Ishikawa (cell line): Measurements from ENCODE around the gene TIMM29.
A peak's percentile ranks its signal among the peaks of the same experiment; 100 is the strongest.

ENCODE experiments used
- CREB1 ChIP-seq: IDR thresholded peaks from 2 replicates; pipeline ENCODE4 v1.6.1; 2012; ENCODE audit warnings: low read depth
- EP300 ChIP-seq: IDR thresholded peaks from 2 replicates; pipeline ENCODE4 v1.6.1; 2012; ENCODE audit warnings: borderline replicate concordance
- MAX ChIP-seq: IDR thresholded peaks from 2 replicates; pipeline ENCODE4 v1.6.1; 2012
- REST ChIP-seq: IDR thresholded peaks from 2 replicates; pipeline ENCODE4 v1.6.1; 2012; ENCODE audit warnings: low read depth, mild to moderate bottlenecking
- TCF12 ChIP-seq: IDR thresholded peaks from 2 replicates; pipeline ENCODE4 v1.6.1; 2012; ENCODE audit warnings: low read depth

GRCh38 chr19:10968527-10969135 lies 40.0 kb downstream of the TIMM29 start:
- no peak for TF ChIP-seq CREB1
- TF ChIP-seq REST = no peak
- no peak for TF ChIP-seq TCF12
- TF ChIP-seq EP300 = no peak
- TF ChIP-seq MAX = 0 out of 2 replicates have a peak, but pooled peaks have one; percentile 29
